ENCODE data around the gene NKX2-2. TPM values are rescaled to one million over a fixed set of nuclear protein-coding genes. Genes with fewer than 3 reads are reported as not detected.

The NKX2-2 gene
- total and polyA plus RNA-seq, 2 of the 8 experiments (the other 6 are each of a cell fraction or from before 2014, with no cell fraction given): not detected

DNA sequence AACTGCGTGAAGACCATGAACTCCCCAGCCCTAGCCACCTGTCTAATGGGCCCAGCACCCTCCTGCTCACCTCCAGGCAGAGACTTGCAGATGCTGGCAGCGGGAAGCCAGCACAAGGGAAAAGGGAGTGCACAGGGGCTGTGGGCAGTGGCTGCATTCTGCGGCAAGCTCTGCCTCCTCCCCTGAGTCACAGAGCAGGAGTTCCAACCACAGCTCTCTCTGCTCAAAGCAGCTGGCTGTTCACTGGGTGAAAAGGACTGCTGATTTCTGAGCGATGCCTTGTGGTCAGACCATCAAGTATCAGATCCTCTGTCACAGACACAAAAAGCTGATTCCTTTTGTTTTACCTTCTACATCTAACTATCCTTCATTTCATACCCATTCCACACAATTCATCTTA lies 10.5 kb downstream of the NKX2-2 start:
- no peak for DNase-seq (ENCODE audit: low read depth in 1 of 2, low spot score in 2 of 2)
- no peaks in the 10 kb centered on the region for H3K79me2 ChIP-seq (ENCODE audit: control insufficient read depth in 1 of 2, insufficient read depth in 2 of 2, low read length in 2 of 2)
- H4K91ac ChIP-seq (replicated peaks; ENCODE audit: insufficient read length, low read length): no peak overlapping the region
- H3K4me1 ChIP-seq (replicated peaks in 1 of 4; ENCODE audit: control insufficient read depth in 3 of 4, insufficient read depth in 4 of 4, low read length in 3 of 4): peaks cover 6 to 24% (median 10%) of the 10 kb centered on the region in 4 experiments
- no peak overlapping the region for H2AK5ac ChIP-seq (ENCODE audit: low read depth, low read length)
- no peak overlapping the region for H3K56ac ChIP-seq (replicated peaks; ENCODE audit: insufficient read length, low read depth, low read length)
- peaks cover 6% of the 10 kb centered on the region; the same call in 1 of the 2 replicates for H3K23me2 ChIP-seq (ENCODE audit: low read depth, low read length)
- POLR2A ChIA-PET (ENCODE audit: partially characterized antibody): interaction anchor here (1.8 kb wide), 1 partner anchor 18 kb away, joined by 4 read pairs; no protein-coding TSS in a partner anchor
- H2AFZ ChIP-seq (ENCODE audit: low read length): no peak overlapping the region
- H2BK20ac ChIP-seq (ENCODE audit: low read length): no peak overlapping the region
- TF ChIP-seq, protein P1, sequence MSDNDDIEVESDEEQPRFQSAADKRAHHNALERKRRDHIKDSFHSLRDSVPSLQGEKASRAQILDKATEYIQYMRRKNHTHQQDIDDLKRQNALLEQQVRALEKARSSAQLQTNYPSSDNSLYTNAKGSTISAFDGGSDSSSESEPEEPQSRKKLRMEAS (IDR thresholded peaks at IDR 0.05): no peak
- TF ChIP-seq, protein P2, sequence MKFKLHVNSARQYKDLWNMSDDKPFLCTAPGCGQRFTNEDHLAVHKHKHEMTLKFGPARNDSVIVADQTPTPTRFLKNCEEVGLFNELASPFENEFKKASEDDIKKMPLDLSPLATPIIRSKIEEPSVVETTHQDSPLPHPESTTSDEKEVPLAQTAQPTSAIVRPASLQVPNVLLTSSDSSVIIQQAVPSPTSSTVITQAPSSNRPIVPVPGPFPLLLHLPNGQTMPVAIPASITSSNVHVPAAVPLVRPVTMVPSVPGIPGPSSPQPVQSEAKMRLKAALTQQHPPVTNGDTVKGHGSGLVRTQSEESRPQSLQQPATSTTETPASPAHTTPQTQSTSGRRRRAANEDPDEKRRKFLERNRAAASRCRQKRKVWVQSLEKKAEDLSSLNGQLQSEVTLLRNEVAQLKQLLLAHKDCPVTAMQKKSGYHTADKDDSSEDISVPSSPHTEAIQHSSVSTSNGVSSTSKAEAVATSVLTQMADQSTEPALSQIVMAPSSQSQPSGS (IDR thresholded peaks at IDR 0.05; ENCODE audit: low read length): no peak
- TF ChIP-seq TBP (IDR thresholded peaks at IDR 0.05; ENCODE audit: low read depth, low read length): no peak
- TF ChIP-seq TAF1 (IDR thresholded peaks at IDR 0.05; ENCODE audit: low read depth, low read length): no peak
- TF ChIP-seq KDM4A (IDR thresholded peaks at IDR 0.05; ENCODE audit: low read depth, low read length, severe bottlenecking): no peak
- TF ChIP-seq SP2 (IDR thresholded peaks at IDR 0.05; ENCODE audit: low read length): no peak
- TF ChIP-seq JUND (IDR thresholded peaks at IDR 0.05; ENCODE audit: low read length): no peak
- H3K18ac ChIP-seq (ENCODE audit: extremely low read depth, low read length): no peak overlapping the region
- no peak overlapping the region for H2BK5ac ChIP-seq (ENCODE audit: low read depth, low read length)
- H4K5ac ChIP-seq (ENCODE audit: insufficient read length, low read depth, low read length): no peak overlapping the region
- CTCF ChIA-PET (ENCODE audit: partially characterized antibody): interaction anchor here (0.6 to 7.1 kb wide), 21 partner anchors 8 to 671 kb away, joined by 3 to 90 read pairs (median 4); no protein-coding TSS in a partner anchor
- no peak overlapping the region for H3K9ac ChIP-seq (replicated peaks in 1 of 4; ENCODE audit: extremely low read depth in 1 of 4, low read depth in 3 of 4, low read length in 3 of 4)
- H2BK12ac ChIP-seq (ENCODE audit: low read depth, low read length): no peak overlapping the region
- H3K4me3 ChIP-seq (ENCODE audit: extremely low read depth in 1 of 4, insufficient read depth in 2 of 4, low read depth in 3 of 4, low read length in 4 of 4): no peak overlapping the region
- H3K4me2 ChIP-seq (ENCODE audit: insufficient read depth in 1 of 2, low read depth in 2 of 2, low read length in 2 of 2): no peak overlapping the region
- peaks cover 8 to 11% of the 10 kb centered on the region in 2 experiments for H4K20me1 ChIP-seq (replicated peaks in 1 of 2; ENCODE audit: control insufficient read depth in 1 of 2, insufficient read depth in 2 of 2, low read length in 2 of 2)
- H3K4ac ChIP-seq (replicated peaks; ENCODE audit: insufficient read length, low read depth, low read length): no peak overlapping the region
- H2BK15ac ChIP-seq (ENCODE audit: low read length): peak overlapping the region; percentile 1; the same call in 1 of the 2 replicates
- H3K14ac ChIP-seq (ENCODE audit: insufficient read length): no peak overlapping the region
- no peak for FAIRE-seq
- H3K27ac ChIP-seq (ENCODE audit: low read depth, low read length): no peak overlapping the region
- WGBS, 2 experiments (ENCODE audit: extremely low coverage in 1 of 2, insufficient coverage in 1 of 2, insufficient read length in 1 of 2, insufficient replicate concordance in 2 of 2, low coverage in 1 of 2, low lambda C conversion rate in 2 of 2, missing lambda C conversion rate in 1 of 2): 85% methylated on average over 4 of the region's 4 CpGs; no CpG with 5 or more reads in 1 of the 2 experiments
- H3K79me1 ChIP-seq (ENCODE audit: low read depth, low read length): no peaks in the 10 kb centered on the region
- H3K9me3 ChIP-seq (ENCODE audit: insufficient read depth in 2 of 2, low read depth in 1 of 2, low read length in 1 of 2): no peaks in the 10 kb centered on the region
- peaks cover 0 to 4% (median 0%) of the 10 kb centered on the region in 4 experiments; a peak in 1 of 8 replicates for H3K36me3 ChIP-seq (ENCODE audit: control insufficient read depth in 2 of 4, insufficient read depth in 4 of 4, low read length in 3 of 4)
- no peak overlapping the region for H4K8ac ChIP-seq (ENCODE audit: extremely low read depth, insufficient read depth, low read length)
- no peak overlapping the region for H2BK120ac ChIP-seq (replicated peaks; ENCODE audit: low read depth, low read length)
- no peak overlapping the region for H3K23ac ChIP-seq (ENCODE audit: insufficient read length)
- peaks cover 28 to 49% (median 40%) of the 10 kb centered on the region in 4 experiments for H3K27me3 ChIP-seq (replicated peaks in 1 of 4; ENCODE audit: control insufficient read depth in 3 of 4, extremely low read depth in 1 of 4, insufficient read depth in 3 of 4, low read length in 3 of 4)
